ENCODE data around the gene PIP4K2A. TPM values are rescaled to one million over a fixed set of nuclear protein-coding genes. Genes with fewer than 3 reads are reported as not detected.

The PIP4K2A gene
- total and polyA plus RNA-seq, 2 of the 13 experiments (the other 11 are each of a cell fraction or from before 2014, with no cell fraction given): 9.1 to 22.6 TPM

- Histone ChIP-seq H3K27me3 (ENCODE audit: control insufficient read depth in 1 of 2, insufficient read depth in 2 of 2, low read length in 2 of 2) (no peaks in the 10 kb centered on the region), H3K4me2 (ENCODE audit: low read depth, low read length) (no peak overlapping the region), H3K36me3 (replicated peaks in 1 of 2; ENCODE audit: control insufficient read depth in 1 of 2, insufficient read depth in 2 of 2, low read length in 2 of 2) (0 out of 5 replicates have a peak, but pooled peaks cover 0 to 1% of the 10 kb centered on the region in 2 experiments), H2AFZ (ENCODE audit: low read length) (no peak overlapping the region), H3K9me3 (ENCODE audit: low read length) (no peaks in the 10 kb centered on the region), H3K27ac (ENCODE audit: extremely low read length, insufficient read depth, low read length) (no peak overlapping the region), H3K79me2 (ENCODE audit: insufficient read depth, low read length) (peaks cover 83% of the 10 kb centered on the region), H4K20me1 (ENCODE audit: insufficient read depth, low read length) (0 out of 2 replicates have a peak, but pooled peaks cover 2% of the 10 kb centered on the region), H3K9ac (ENCODE audit: insufficient read depth, low read depth, low read length) (no peak overlapping the region), H3K4me1 (ENCODE audit: insufficient read depth, low read length) (peaks cover 34% of the 10 kb centered on the region), H3K4me3 (replicated peaks in 1 of 3; ENCODE audit: insufficient read depth in 1 of 3, low read depth in 2 of 3, low read length in 3 of 3) (no peak overlapping the region)
- 96% methylated on average over 4 of the region's 4 CpGs for WGBS (ENCODE audit: low lambda C conversion rate)
- CTCF ChIA-PET (ENCODE audit: low intra/inter-chr PET ratio, low total read pairs): no interaction called here
- POLR2A ChIA-PET: no interaction called here
- BruUV-seq (replicated peaks): no TSS peak
- no peak for DNase-seq (ENCODE audit: low spot score)
- intact Hi-C loops (cut with micrococcal nuclease; ENCODE audit: unreplicated experiment): no loop called here
- in situ Hi-C loops (cut with HindIII; ENCODE audit: extremely low pct_ligation_motif_present, low pct_unique_long_range_greater_than_20kb): loop anchor here (25.0 kb wide), 1 partner anchor 392 kb away; the partner anchor contains the start of genes BMI1 and COMMD3
- ATAC-seq: no peak
- FAIRE-seq: no peak
- TF ChIP-seq KDM5A (IDR thresholded peaks at IDR 0.05; ENCODE audit: borderline replicate concordance, low read length) (no peak), BHLHE40 (IDR thresholded peaks at IDR 0.05; ENCODE audit: low read length) (no peak), SIN3B (IDR thresholded peaks at IDR 0.05; ENCODE audit: low read length) (no peak), ZNF430 (CRISPR knock-in tag; IDR thresholded peaks at IDR 0.05) (no peak), BRD4 (CRISPR knock-in tag; IDR thresholded peaks at IDR 0.05) (no peak), HNRNPL (IDR thresholded peaks at IDR 0.05; ENCODE audit: low read depth, low read length) (no peak), ZNF383 (CRISPR knock-in tag; IDR thresholded peaks at IDR 0.05; ENCODE audit: borderline replicate concordance) (no peak), ZNF574 (CRISPR knock-in tag; IDR thresholded peaks at IDR 0.05) (no peak), PLSCR1 (CRISPR knock-in tag; IDR thresholded peaks at IDR 0.05; ENCODE audit: borderline replicate concordance) (no peak), MIER3 (CRISPR knock-in tag; IDR thresholded peaks at IDR 0.05; ENCODE audit: borderline replicate concordance) (no peak), ZBTB10 (CRISPR knock-in tag; IDR thresholded peaks at IDR 0.05; ENCODE audit: borderline replicate concordance) (no peak), DDIT3 (CRISPR knock-in tag; IDR thresholded peaks at IDR 0.05) (no peak), ZBTB25 (CRISPR knock-in tag; IDR thresholded peaks at IDR 0.05) (no peak), RFXAP (CRISPR knock-in tag; IDR thresholded peaks at IDR 0.05; ENCODE audit: borderline replicate concordance) (no peak), FOXJ3 (CRISPR knock-in tag; IDR thresholded peaks at IDR 0.05; ENCODE audit: borderline replicate concordance) (no peak), XBP1 (CRISPR knock-in tag; IDR thresholded peaks at IDR 0.05) (no peak), HNRNPLL (IDR thresholded peaks at IDR 0.05; ENCODE audit: low read depth, low read length, poor library complexity, severe bottlenecking) (no peak), ZC3H4 (CRISPR knock-in tag; IDR thresholded peaks at IDR 0.05; ENCODE audit: borderline replicate concordance) (no peak)
Observed at GRCh38 chr10:22704471-22704911, 9.9 kb downstream of the PIP4K2A start.
